Loucy (cell line): ENCODE measurements around the gene GRB2.

Experiments
- EZH2phosphoT487 ChIP-seq: fragments of 200-600 bp; IDR thresholded peaks from 2 replicates; pipeline ENCODE4 v1.6.1; 2018; ENCODE audit warnings: antibody characterized with exemption, mild to moderate bottlenecking, moderate library complexity, borderline replicate concordance
- TF ChIP-seq, protein P1 (sequence below): fragments of 200-600 bp; sonication (generic); conservative IDR thresholded peaks from 2 replicates; pipeline ENCODE4 v1.5.1; 2014; ENCODE audit warnings: mild to moderate bottlenecking, antibody characterized with exemption, low read length

DNA sequence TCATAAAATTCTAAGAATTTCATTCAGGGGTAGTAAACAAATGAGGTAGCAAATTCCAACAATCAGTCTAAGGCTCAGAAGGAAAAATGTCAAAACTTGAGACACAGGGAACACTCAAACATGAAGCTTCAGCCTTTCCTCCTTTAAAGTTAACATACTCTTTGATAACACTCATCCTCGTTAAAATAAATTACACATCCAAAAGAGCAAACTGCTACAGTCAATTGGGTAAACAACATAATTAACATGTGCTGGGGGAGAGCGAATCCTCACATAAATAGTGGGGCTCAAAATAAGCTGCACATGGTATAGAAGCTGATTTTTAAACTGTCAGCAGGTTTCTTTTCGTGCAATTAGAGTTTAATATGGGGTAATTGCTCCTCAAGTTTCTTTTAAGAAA is 12.9 kb downstream of the GRB2 start:
- TF ChIP-seq, protein P1, sequence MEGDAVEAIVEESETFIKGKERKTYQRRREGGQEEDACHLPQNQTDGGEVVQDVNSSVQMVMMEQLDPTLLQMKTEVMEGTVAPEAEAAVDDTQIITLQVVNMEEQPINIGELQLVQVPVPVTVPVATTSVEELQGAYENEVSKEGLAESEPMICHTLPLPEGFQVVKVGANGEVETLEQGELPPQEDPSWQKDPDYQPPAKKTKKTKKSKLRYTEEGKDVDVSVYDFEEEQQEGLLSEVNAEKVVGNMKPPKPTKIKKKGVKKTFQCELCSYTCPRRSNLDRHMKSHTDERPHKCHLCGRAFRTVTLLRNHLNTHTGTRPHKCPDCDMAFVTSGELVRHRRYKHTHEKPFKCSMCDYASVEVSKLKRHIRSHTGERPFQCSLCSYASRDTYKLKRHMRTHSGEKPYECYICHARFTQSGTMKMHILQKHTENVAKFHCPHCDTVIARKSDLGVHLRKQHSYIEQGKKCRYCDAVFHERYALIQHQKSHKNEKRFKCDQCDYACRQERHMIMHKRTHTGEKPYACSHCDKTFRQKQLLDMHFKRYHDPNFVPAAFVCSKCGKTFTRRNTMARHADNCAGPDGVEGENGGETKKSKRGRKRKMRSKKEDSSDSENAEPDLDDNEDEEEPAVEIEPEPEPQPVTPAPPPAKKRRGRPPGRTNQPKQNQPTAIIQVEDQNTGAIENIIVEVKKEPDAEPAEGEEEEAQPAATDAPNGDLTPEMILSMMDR: no peak
- TF ChIP-seq EZH2phosphoT487: no peak
